ENCODE results near the gene FLAD1.

GRCh38 chr1:154999571-155000410 lies 16.6 kb downstream of the FLAD1 start:
- TF ChIP-seq EZH2 (IDR thresholded peaks at IDR 0.05; ENCODE audit: low read depth, unreplicated experiment) (no peak), NANOG (IDR thresholded peaks at IDR 0.05; ENCODE audit: borderline replicate concordance) (no peak), CTCF (conservative IDR thresholded peaks at IDR 0.05; ENCODE audit: low read depth in 2 of 2) (0 out of 4 replicates have a peak, but pooled peaks of 1 of the 2 experiments have one; percentile 1), POLR2AphosphoS5 (IDR thresholded peaks at IDR 0.05; ENCODE audit: low read depth) (no peak; the same call in none of the 2 replicates), EZH2phosphoT487 (IDR thresholded peaks at IDR 0.05; ENCODE audit: unreplicated experiment) (no peak), CREB1 (CRISPR knock-in tag; IDR thresholded peaks at IDR 0.05; ENCODE audit: low read depth) (no peak), REST (IDR thresholded peaks at IDR 0.05; ENCODE audit: unreplicated experiment) (peak; percentile 23), JUNB (IDR thresholded peaks at IDR 0.05; ENCODE audit: unreplicated experiment) (no peak), ZNF114 (CRISPR knock-in tag; IDR thresholded peaks at IDR 0.05) (no peak), ZNF331 (CRISPR knock-in tag; IDR thresholded peaks at IDR 0.05; ENCODE audit: low read depth) (no peak), ETS1 (IDR thresholded peaks at IDR 0.05) (no peak), STAT1 (IDR thresholded peaks at IDR 0.05; ENCODE audit: unreplicated experiment) (no peak)

Data from GM23338 (cell line).